GM23338 (cell line): ENCODE data around the gene TMEM53. TPM values are rescaled to one million over a fixed set of nuclear protein-coding genes. Genes with fewer than 3 reads are reported as not detected.

Source experiments
- ATAC-seq: fragments of 200-7000 bp; cut with Tn5 transposase; 3 replicates; pipeline ENCODE4 v1.9.1; 2020
- DNase-seq: peaks from one replicate; pipeline ENCODE4 v3.0.0-alpha.2; 2015; ENCODE audit warnings: low spot score
- H2AFZ ChIP-seq: fragments of 200-600 bp; sonication (generic); 2 replicates; pipeline ENCODE4 v1.8.0; 2016; ENCODE audit warnings: antibody characterized with exemption, mild to moderate bottlenecking, moderate library complexity
- H3F3A ChIP-seq: fragments of 200-600 bp; sonication (generic); replicated peaks from 2 replicates; pipeline ENCODE4 v1.8.0; 2017; ENCODE audit warnings: antibody characterized with exemption, mixed run types, low read depth
- H3K27ac ChIP-seq: fragments of 200-600 bp; sonication (generic); 2 replicates; pipeline ENCODE4 v1.6.1; 2016; ENCODE audit warnings: low read depth
- H3K27me3 ChIP-seq: fragments of 200-600 bp; sonication (generic); 2 replicates; pipeline ENCODE4 v1.8.0; 2016; ENCODE audit warnings: mild to moderate bottlenecking, mixed run types, moderate library complexity; ENCODE audit not compliant: insufficient read depth
- H3K36me3 ChIP-seq: fragments of 200-600 bp; sonication (generic); 2 replicates; pipeline ENCODE4 v1.8.0; 2016; ENCODE audit warnings: mild to moderate bottlenecking; ENCODE audit not compliant: insufficient read depth
- H3K4me1 ChIP-seq: fragments of 200-600 bp; sonication (generic); 2 replicates; pipeline ENCODE4 v1.8.0; 2016; ENCODE audit warnings: mild to moderate bottlenecking, moderate library complexity; ENCODE audit not compliant: insufficient read depth
- H3K4me2 ChIP-seq: fragments of 200-600 bp; sonication (generic); 2 replicates; pipeline ENCODE4 v1.7.1; 2017; ENCODE audit warnings: mixed run types
- H3K4me3 ChIP-seq: fragments of 200-600 bp; sonication (generic); 2 replicates; pipeline ENCODE4 v1.6.1; 2016; ENCODE audit warnings: mixed run types
- H3K79me2 ChIP-seq: fragments of 200-600 bp; sonication (generic); replicated peaks from 2 replicates; pipeline ENCODE4 v1.8.0; 2017; ENCODE audit warnings: mild to moderate bottlenecking; ENCODE audit not compliant: insufficient read depth
- H3K9me2 ChIP-seq: fragments of 200-600 bp; sonication (generic); 2 replicates; pipeline ENCODE4 v1.8.0; 2017; ENCODE audit not compliant: insufficient read depth
- H4K20me1 ChIP-seq: fragments of 200-600 bp; sonication (generic); replicated peaks from 2 replicates; pipeline ENCODE4 v1.8.0; 2017; ENCODE audit warnings: mild to moderate bottlenecking; ENCODE audit not compliant: insufficient read depth
- H3K27ac Mint-ChIP-seq: 2 replicates; pipeline ENCODE4 v1.8.0; 2020; ENCODE audit warnings: inconsistent platforms, mild to moderate bottlenecking, moderate library complexity, mixed read lengths
- H3K27me3 Mint-ChIP-seq: 3 replicates; pipeline ENCODE4 v1.8.0; 2022; ENCODE audit warnings: low read depth, mild to moderate bottlenecking, moderate library complexity, mixed read lengths, inconsistent platforms; ENCODE audit not compliant: insufficient read depth, poor library complexity
- H3K36me3 Mint-ChIP-seq: 3 replicates; pipeline ENCODE4 v1.8.0; 2021; ENCODE audit warnings: low read depth, mild to moderate bottlenecking, inconsistent platforms, moderate library complexity, mixed read lengths
- H3K4me1 Mint-ChIP-seq: 3 replicates; pipeline ENCODE4 v1.8.0; 2020; ENCODE audit warnings: mild to moderate bottlenecking, inconsistent platforms, mixed read lengths
- H3K4me3 Mint-ChIP-seq: 3 replicates; pipeline ENCODE4 v1.8.0; 2021; ENCODE audit warnings: moderate library complexity, mild to moderate bottlenecking, inconsistent platforms, mixed read lengths
- H3K9me3 Mint-ChIP-seq: 3 replicates; pipeline ENCODE4 v1.8.0; 2020; ENCODE audit warnings: moderate library complexity, mild to moderate bottlenecking, inconsistent platforms, mixed read lengths
- CREB1 ChIP-seq: fragments of 250-450 bp; sonication (Bioruptor Pico); IDR thresholded peaks from 2 replicates; pipeline ENCODE4 v1.5.0; 2020; ENCODE audit warnings: low read depth, mild to moderate bottlenecking, moderate library complexity
- CTCF ChIP-seq, 2 experiments: fragments of 200-600 bp in 1 of 2; sonication (generic) in 1 of 2; conservative IDR thresholded peaks; 2 replicates each; pipeline versions ENCODE4 v1.5.1 to v1.6.1; 2016 to 2017; ENCODE audit warnings: antibody characterized with exemption in 2 of 2, low read depth in 2 of 2, mild to moderate bottlenecking in 2 of 2, moderate library complexity in 1 of 2
- ETS1 ChIP-seq: IDR thresholded peaks from 2 replicates; pipeline ENCODE4 v1.6.1; 2016; ENCODE audit warnings: antibody characterized with exemption
- EZH2 ChIP-seq: fragments of 200-600 bp; sonication (generic); IDR thresholded peaks from one replicate; pipeline ENCODE4 v1.8.0; 2017; ENCODE audit warnings: antibody characterized with exemption, mild to moderate bottlenecking, low read depth; ENCODE audit not compliant: unreplicated experiment
- EZH2phosphoT487 ChIP-seq: fragments of 200-600 bp; sonication (generic); IDR thresholded peaks from one replicate; pipeline ENCODE4 v1.8.1; 2018; ENCODE audit warnings: antibody characterized with exemption; ENCODE audit not compliant: unreplicated experiment
- JUNB ChIP-seq: IDR thresholded peaks from one replicate; pipeline ENCODE4 v1.6.1; 2016; ENCODE audit warnings: antibody characterized with exemption; ENCODE audit not compliant: unreplicated experiment
- NANOG ChIP-seq: IDR thresholded peaks from 2 replicates; pipeline ENCODE4 v1.6.1; 2016; ENCODE audit warnings: antibody characterized with exemption, borderline replicate concordance
- POLR2AphosphoS5 ChIP-seq: IDR thresholded peaks from 2 replicates; pipeline ENCODE4 v1.6.1; 2016; ENCODE audit warnings: antibody characterized with exemption, low read depth
- REST ChIP-seq: IDR thresholded peaks from one replicate; pipeline ENCODE4 v1.6.1; 2018; ENCODE audit warnings: antibody characterized with exemption; ENCODE audit not compliant: unreplicated experiment
- STAT1 ChIP-seq: IDR thresholded peaks from one replicate; pipeline ENCODE4 v1.6.1; 2016; ENCODE audit warnings: antibody characterized with exemption; ENCODE audit not compliant: unreplicated experiment
- ZNF114 ChIP-seq: fragments of 250-450 bp; sonication (Bioruptor Pico); IDR thresholded peaks from 2 replicates; pipeline ENCODE4 v1.5.0; 2020; ENCODE audit warnings: mild to moderate bottlenecking, moderate library complexity
- ZNF331 ChIP-seq: fragments of 250-450 bp; sonication (Bioruptor Pico); IDR thresholded peaks from 2 replicates; pipeline ENCODE4 v1.5.0; 2020; ENCODE audit warnings: low read depth, mild to moderate bottlenecking, moderate library complexity
- ZNF462 ChIP-seq: fragments of 250-450 bp; sonication (Bioruptor Pico); IDR thresholded peaks from 2 replicates; pipeline ENCODE4 v1.5.0; 2020; ENCODE audit warnings: mild to moderate bottlenecking, moderate library complexity
- polyA plus RNA-seq: library from polyadenylated mRNA; unstranded; fragments of >200 nt; fragmentation: Nextera tagmentation; extraction: Ambion mirVana; gene quantifications from 2 replicates; pipeline ENCODE4 v1.2.1, GENCODE V29; 2016
- total RNA-seq: library from RNA; depleted of rRNA; stranded (reverse); fragments of >200 nt; shearing (Covaris generic); gene quantifications from 2 replicates; pipeline ENCODE4 v1.2.3, GENCODE V29; 2014

Gene TMEM53
- total and polyA plus RNA-seq, 2 experiments from 2014 or later = 15.4 to 20.8 TPM

- peaks cover 3% of the 10 kb centered on the region for H3F3A ChIP-seq
- peaks cover 13% of the 10 kb centered on the region for H3K9me3 Mint-ChIP-seq
- H3K9me2 ChIP-seq = no peaks in the 10 kb centered on the region; the same call in 1 of the 2 replicates
- H3K27ac Mint-ChIP-seq = no peak overlapping the region
- H3K27ac ChIP-seq = no peak overlapping the region
- TF ChIP-seq ZNF331 (CRISPR knock-in tag) (no peak), CREB1 (no peak), ETS1 (no peak), EZH2phosphoT487 (no peak), NANOG (no peak), POLR2AphosphoS5 (no peak), ZNF462 (CRISPR knock-in tag) (no peak), EZH2 (no peak), JUNB (no peak), STAT1 (no peak), CTCF (conservative IDR thresholded peaks at IDR 0.05; ENCODE audit: low read depth in 2 of 2) (no peak), REST (no peak), ZNF114 (CRISPR knock-in tag) (no peak)
- H3K4me2 ChIP-seq = no peak overlapping the region
- H3K4me3 ChIP-seq = no peak overlapping the region
- no peak overlapping the region for H3K4me3 Mint-ChIP-seq
- H3K27me3 Mint-ChIP-seq = peaks cover 9% of the 10 kb centered on the region
- no peaks in the 10 kb centered on the region for H3K27me3 ChIP-seq
- no peaks in the 10 kb centered on the region; the same call in 1 of the 2 replicates for H3K4me1 ChIP-seq
- H3K36me3 ChIP-seq = no peaks in the 10 kb centered on the region
- no peaks in the 10 kb centered on the region for H4K20me1 ChIP-seq
- H3K4me1 Mint-ChIP-seq = peaks cover 15% of the 10 kb centered on the region
- ATAC-seq (no peak), DNase-seq (no peak)
- H3K36me3 Mint-ChIP-seq = peaks cover 11% of the 10 kb centered on the region
- H2AFZ ChIP-seq = no peak overlapping the region
- no peaks in the 10 kb centered on the region for H3K79me2 ChIP-seq
Measured at GRCh38 chr1:44707112-44707881, 33.0 kb upstream of the TMEM53 start.
